ENCODE results near the gene HGS.
"Not testable (repeated sequence)": the region's sequence is repeated elsewhere in the genome, so short reads cannot be mapped to it uniquely, and the experiment has no call there.

Gene HGS

DNA sequence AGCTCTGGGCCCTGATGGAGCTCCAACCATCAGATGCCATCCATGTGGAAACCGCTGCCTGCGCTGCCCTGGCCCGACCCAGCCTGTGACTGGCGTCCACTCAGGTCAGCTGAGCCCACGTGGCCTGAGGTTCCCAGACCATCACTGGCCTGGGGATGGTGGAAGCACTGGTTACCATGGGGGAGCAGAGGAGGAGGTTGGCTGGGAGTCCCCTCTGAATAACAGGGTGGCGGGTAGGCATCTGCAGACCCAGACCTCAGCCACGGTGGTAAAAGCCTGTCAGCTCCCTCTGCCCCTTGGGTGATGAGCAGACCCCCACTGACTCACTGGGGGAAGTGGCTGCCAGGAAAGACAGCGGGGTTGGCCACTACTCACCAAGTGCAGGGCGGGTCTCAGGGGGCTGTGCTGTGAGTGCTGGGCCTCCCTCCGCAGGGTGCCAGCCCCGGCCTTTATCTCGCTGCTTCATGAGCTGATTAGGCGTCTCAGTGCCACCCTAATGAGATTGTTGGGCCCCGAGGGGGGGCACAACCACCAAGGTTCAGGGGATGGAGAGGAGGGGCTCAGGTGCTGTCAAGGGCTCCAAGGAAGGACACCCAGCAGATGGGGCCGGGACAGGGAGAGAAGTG, 27.6 kb upstream of the HGS start, which contains the start of gene PDE6G:
Gene PDE6G, minus strand, starts transcription at position 425 of the 626 bp plus-strand sequence. CDS start 3,237 bp downstream, outside the sequence.
- no peak for DNase-seq

DNA sequence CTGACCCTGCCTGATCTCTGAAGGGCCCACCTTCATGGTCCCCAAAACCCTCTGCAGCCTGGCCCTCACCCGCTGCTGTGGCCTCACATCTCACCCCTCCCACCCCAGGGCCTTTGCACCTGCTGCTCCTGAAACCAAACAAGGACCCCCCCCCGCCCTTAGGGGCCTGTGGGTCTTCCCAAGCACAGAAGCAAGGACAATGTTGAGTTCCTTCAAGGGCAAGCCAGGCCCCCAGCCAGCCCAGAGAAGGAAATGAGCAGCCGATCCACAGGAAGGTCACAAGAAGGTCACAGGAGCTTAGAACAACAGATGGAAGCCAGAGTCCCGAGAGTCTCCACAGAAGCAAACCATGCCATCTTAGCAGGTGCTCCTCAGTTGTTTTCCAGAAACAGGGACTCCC, 27.0 kb upstream of the HGS start:
- no peak for DNase-seq

DNA sequence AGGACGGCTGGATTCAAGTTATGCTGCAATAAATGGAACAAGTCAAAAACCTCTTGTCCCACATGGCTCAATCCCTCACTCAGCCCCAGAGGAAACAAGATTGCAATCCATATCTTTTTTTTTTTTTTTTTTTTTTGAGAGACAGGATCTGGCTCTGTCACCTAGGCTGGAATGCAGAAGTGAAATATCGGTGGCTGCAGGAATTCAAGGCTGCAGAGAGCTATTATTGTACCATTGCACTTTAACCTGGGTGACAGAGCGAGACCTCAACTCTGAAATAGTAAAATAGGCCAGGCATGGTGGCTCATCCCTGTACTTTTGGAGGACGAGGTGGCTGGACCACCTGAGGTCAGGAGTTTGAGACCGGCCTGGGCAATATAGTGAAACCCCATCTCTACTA, 24.8 kb upstream of the HGS start:
- no peak for DNase-seq

DNA sequence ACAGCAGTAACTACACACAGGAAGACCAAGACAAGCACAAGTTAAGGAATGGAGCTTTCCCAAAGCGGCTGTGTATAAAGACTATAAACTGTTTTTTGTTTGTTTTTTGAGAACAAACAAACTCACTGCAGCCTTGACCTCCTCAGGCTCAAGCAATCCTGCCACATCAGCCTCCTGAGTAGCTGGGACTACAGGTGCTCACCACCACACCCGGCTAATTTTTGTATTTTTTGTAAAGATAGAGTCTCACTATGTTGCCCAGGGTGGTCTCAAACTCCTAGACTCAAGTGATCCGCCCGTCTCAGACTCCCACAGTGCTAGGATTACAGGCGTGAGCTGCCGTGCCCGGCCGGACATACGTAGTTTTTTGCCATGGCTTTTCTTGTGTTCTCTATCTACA, 23.4 kb upstream of the HGS start:
- no peak for DNase-seq

DNA sequence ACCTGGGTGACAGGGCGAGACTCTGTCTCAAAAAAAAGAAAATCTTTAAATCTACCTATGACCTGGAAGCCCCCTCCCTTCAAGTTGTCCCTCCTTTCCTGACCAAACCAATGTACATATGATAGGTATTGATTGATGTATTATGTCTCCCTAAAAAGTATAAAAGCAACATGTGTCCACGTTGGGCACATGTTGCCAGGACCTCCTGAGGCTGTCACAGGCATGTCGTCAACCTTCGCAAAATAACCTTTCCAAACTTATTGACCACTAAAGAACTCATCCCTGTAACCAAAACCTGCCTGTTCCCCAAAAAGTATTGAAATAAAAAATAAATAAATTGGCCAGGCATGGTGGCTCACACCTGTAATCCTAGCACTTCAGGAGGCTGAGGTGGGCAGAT, 21.8 kb upstream of the HGS start:
- no peak for DNase-seq

DNA sequence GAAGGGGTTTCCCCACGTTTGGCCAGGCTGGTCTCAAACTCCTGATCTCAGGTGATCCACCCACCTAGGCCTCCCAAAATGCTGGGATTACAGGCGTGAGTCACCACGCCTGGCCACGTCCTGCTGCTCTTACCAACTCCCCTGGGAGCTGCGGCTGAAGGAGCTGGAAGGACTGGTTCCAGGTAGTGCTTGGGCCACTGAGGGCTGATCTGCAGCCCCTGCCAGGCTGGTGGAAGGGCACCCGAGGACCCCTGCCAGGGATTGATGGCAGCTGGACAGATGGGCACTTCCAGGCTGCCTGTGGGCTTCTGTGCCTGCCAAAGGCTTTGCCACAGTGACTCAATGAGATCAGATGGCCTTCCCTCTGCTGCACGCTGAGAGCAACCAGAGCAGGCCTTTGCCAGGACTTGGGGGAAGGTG, 19.8 kb upstream of the HGS start:
- no peak for DNase-seq

DNA sequence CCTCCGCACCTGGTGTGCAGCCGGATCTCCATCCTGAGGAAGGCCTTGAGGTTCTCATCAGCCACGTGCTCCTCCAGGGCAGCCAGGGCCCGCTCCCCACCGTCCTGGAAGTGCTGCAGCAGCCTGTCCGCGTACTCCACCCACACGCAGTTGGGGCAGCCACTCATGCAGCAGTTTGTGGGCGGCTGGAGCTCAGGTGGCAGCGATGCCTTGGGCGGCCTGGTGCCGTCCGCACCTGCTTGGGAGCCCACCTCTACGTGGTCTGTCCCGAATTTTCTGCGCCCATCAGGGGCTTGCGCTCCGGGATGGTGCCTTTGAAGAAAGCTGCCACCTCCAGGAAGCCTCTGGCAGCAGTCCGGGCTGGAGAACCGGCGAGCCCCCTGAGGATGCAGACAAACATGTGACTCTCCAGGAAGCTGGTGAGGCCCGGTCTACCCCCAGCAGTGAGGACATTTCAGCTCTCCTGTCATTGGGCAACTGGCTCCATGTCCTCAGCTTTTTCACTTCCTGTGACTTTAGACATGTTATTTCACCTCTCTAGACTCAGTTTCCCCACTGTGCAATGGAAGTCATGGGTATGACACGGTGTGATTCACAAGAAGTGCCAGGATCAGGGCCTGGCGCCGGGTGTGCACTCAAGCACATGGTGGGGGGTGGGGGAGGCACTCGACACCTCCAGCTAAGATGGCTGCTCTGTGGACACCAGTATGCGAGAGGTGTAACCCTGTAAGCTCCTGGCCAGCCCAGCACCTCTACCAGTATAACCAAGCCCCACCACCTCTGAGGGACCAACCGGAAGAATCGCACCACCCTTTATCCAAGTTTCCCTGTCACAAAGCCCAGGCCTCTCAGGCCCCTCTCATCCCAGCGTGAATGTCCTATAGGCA, 18.4 kb upstream of the HGS start:
- DNase-seq, result no peak

DNA sequence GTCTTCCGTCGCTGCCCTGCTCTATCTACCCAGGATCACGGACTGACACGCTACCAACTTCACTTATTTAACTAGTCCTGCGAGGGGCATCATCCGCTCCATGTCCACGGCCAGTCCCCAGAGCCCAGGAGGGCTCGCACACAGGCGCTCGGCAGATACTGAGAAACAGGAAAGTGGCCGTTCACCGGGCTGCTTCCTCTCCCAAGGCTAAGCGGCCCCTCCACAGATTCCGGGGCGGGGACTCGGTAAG, 17.8 kb upstream of the HGS start:
- no peak for DNase-seq

DNA sequence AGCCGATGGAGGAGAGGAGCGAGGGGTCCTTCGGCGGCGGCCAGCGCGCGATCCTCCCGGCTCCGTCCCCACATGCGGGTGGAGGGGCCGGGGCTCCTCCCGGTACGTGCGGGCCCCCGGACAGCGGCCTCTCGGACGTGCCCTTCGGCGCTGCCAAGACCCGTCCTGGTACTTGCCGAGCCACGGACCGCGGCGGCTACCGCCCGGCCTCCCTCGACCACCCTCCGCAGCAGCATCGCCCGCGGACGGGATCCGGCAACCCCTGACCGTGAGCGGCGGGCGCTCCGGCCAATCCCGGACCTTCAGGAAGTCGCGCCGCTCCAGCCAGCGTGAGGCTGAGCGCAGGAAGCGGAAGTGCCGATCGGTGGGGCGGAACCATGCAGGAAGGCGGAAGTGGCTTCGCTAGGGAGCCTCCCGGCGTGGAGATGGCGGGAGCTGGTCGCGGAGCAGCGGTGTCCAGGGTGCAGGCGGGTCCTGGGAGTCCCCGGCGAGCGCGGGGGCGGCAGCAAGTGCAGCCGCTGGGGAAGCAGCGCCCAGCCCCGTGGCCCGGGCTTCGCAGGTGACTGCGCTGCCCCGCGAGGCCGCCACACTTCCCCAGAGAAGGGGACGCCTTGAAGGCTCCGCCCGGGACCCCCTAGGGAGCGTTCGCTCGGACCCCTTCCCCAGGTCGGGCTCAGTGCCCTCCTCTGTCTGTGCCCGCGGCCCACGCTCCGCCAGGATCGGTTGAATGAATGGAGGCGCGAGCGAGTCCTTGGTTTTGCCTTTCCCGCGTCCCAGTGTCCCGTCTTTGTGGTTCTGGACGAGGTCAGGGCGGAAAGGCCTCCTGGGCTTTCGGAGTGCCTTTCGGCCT, 17.2 kb upstream of the HGS start, which contains the start of the genes CCDC137 and OXLD1:
Gene CCDC137, plus strand, starts transcription at position 396 of the 850 bp plus-strand sequence. Its CDS starts 30 bp downstream, at position 426.
Gene OXLD1, minus strand, starts transcription at position 264 of the 850 bp plus-strand sequence. Its CDS starts 28 bp downstream, at position 236.
- peak; percentile 90 for DNase-seq

DNA sequence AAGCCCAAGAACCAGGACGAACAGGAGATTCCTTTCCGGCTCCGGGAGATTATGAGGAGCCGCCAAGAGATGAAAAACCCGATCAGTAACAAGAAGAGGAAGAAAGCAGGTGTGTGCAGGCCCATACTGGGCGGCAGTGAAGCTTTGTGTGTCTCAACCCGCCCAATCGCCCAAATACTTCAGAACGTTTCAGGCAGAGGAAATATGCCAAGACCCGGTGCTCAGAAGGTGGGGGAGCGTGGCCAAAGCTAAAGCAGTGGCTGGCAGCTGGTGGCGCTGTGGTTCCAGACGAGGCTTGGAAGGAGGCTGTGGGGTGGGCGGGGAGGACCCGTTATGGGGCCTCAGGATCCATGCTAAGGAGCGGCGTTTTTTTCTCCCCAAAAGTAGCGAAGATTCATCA, 16.1 kb upstream of the HGS start:
- no peak for DNase-seq

DNA sequence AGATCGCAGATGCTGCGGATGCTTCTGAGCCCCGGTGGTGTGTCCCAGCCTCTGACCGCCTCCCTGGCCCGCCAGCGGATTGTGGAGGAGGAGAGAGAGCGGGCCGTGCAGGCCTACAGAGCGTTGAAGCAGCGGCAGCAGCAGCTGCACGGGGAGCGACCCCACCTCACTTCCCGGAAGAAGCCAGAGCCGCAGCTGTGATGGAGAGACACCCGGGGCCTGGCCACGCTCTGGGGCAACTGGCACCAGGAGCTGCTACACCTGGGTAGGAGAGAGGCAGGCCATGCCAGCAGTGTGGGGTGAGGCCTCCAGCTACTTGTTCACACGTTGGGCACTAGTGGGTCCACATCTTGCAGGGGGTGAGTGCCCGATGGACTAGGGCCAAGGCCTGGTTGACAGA, 11.3 kb upstream of the HGS start:
- DNase-seq, result no peak

DNA sequence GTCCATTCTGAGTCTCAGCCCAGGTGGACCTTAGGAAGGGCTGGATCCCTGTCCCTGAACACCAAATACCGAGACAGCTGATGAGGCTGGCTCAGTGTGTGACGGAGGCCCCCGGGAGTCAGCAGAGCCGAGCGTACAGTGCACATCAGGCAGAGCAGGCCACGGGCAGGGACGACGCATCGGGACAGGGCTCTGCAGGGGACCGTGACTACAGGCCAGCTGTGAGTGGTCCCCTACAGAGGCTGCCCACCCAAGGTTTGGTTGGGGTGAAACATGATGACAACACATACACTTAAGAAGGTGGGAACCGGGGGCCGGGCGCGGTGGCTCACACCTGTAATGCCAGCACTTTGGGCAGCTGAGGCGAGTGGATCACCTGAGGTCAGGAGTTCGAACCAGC, 10.9 kb upstream of the HGS start:
- DNase-seq, result no peak

DNA sequence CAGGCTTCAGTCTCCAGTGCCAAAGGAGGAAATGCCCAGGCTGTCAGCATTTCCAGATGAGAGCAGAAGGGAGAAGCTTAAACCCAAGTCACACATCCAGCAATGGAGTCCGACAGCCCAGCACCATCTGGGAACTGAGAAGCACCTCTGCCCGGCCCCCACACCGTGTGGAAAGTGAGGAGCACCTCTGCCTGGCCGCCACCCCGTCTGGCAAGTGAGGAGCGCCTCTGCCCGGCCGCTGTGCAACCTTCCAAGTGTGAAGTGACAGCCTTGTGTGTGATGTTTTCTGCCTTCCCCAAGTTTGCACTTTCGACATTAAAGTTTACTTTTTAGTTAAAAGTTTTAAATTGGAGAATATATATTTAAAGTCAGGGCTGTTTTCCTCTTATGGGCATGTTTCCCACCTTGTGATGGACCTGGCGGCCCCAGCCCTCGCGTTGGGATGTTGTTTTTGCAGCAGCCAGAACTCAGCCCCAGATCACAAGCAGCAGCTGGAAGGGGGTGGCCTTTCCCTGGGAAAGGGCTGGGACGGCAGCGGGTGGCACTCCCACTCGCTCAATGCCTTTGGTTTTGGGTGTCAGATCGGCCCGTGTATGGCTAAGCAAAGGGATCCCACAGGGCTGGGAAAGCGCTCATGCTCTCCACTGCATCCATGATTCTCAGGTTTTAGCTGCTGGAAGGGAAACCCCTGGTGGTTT, 10.1 kb upstream of the HGS start:
- no peak for DNase-seq

DNA sequence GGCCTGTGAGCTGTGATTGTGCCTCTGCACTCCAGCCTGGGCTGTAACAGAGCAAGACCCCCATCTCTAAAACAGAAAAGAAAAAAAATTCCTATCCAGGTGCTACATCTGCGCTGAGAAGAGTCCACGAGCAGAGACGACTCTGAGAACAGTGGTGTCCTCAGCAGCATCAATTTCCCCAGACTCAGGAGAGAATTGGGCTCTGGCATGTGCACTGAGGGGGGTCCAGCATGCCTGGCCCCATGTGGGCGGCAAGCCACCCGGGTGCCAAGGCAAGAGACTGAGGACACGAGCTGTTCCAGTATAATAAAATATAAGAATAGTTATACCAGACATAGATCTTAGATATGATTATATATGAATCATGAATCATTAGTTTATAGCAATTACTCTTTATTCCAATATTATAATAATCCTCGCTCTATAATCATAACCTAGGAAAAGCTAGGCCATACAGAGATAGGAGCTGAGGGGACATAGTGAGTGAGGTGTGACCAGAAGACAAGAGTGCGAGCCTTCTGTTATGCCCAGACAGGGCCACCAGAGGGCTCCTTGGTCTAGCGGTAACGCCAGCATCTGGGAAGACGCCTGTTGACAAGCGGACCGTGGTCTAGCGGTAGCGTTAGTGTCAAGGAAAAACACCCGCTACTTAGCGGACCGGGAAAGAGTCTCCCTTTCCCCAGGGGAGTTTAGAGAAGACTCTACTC, 8.1 kb upstream of the HGS start:
- not testable (repeated sequence) for DNase-seq

DNA sequence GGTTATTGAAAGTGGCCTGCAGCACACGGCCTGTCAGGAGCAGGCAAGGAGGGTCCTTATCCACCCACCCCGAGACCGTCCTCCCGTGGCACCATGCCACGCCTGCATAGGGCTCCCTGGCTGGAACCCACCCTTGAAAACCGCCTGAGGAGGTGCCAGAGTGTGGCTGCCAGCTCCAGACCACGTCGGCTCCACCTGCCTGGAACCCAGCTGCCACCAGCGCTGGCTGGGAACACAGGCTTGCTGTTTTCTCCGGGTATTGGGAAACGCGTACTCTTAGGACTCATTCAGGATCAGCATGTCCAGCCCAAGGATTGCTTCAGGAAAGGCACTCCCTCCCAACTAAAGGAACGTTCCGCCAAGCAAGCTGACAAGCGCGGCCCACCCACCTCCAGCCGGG, 6.9 kb upstream of the HGS start:
- DNase-seq, result no peak

DNA sequence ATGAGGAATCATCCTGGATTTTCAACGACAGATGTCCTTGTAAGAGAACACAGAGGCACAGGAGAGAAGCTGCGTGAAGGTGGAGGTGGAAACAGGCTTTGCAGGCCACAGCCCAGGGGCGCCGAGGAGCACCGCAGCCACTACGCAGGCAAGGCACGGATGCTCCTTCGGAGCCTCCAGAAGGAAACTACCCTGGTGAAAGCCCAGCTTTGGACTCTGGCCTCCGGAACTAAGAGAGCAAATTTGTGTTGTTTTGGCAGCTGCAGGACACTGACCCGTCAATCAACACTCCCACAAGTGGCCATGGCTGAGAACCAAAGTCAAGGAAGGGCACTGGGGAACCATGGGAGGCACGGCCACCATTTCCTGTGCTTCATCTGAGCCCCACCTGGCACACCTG, 3.7 kb upstream of the HGS start:
- DNase-seq, result no peak

DNA sequence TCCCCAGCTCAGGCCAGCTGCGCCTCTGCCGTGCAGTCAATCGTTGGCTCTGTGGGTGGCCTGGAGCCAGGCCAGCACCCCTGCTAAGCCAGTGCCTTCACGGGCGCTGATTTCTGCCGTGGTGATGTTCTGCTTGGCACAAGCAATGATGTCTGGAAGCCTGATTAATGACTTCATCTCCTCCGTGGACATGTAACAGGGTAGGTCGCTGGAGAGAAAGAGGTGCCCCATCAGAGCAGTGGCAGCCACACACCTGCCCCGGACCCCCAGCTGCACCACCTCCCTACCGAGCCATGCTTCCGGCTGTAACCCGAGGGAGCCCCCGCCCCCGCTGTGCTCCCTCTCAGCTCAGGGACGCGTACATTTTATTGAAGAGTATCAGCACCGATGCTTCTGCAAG, 2.1 kb upstream of the HGS start:
- no peak for DNase-seq

DNA sequence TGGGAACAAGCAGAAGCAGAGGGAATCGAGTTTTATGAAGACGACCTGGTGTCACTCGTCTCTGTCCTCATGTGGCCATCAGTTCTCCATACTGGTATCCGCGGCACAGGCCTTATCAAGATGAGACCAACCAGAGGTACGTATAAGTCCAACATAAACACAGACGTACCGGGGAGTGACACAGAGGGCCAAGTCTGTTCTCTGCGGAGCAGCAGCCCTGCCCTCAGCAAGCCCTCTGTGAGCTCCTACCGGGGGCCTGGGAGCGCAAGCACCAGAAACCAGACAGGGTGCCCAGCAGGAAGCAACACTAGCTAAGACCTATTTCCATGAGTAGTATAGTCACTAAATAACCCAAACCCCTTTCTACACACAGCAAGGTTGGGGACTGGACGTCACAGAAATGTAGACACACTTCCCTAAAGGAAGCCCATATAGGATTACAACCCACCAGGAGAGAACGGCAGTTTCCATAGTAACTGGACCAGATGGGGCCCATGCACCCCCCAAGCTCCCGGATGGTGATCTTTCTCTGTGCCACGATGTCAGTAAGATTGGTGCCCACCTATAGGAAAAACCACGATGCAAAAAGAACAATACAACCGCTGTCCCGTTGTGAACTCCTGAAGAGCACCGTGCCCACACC, 1.1 kb upstream of the HGS start:
- no peak for DNase-seq

DNA sequence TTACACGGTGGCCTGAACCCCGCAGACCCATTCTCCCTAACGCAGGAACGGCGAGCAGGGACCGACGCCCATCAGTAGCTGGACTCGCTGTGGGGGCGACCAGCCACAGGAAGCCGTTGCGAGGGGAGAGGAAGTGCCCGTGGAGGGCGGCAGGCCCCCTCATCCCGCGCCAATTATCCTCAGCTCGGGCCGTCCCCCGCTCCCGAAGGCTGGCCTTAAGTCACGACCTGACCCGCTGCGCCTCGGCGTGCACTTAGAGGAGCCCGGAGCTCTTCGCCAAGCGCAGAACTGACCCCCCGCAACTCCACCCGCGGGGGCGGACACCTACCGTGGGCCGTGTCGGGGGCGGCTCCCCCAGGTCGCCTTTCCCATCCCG, 615 bp upstream of the HGS start:
- no peak for DNase-seq

DNA sequence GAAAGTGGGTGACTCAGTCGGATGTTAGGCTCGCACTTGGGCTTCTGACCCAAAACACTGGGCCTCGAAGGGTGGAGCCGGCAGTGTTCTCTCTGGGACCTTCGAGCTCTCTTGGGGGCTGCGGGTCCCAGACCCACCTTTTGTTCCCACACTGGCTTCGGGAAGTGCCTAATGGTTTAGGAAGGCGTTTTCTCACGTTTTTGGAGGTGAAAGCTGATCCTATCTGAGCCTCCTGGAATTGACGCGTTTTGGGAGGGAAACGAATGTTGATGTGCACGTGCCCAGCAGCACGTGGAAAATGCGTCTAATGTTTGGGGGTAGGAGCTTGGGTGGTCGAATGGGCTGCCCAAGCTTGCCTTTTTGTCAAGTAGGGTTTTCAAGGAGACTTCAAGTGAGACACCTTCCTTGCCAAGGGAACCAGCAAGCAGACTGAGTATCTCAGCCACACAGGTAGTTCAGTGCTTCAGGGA, 666 bp downstream of the HGS start:
- DNase-seq, result no peak

DNA sequence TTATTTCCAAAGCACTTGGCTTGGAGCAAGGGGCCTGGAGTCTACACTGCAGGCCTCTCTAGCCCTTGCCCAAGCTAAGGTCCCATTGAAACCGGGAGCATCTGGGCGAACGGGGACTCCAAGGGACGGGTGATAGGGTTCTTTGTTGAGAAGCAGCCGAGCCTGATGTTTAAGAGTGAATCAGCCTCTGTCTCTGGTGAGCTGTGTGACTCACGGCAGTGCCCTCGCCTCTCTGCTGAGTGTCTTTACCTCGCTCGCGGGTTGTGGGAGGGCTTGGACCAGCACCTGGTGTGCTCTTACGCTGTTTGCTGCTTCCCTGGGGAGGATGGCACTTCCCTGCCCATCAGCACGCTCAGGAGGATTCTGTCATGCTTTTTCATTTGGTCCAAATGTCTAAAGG, 1.3 kb downstream of the HGS start:
- DNase-seq, result no peak

DNA sequence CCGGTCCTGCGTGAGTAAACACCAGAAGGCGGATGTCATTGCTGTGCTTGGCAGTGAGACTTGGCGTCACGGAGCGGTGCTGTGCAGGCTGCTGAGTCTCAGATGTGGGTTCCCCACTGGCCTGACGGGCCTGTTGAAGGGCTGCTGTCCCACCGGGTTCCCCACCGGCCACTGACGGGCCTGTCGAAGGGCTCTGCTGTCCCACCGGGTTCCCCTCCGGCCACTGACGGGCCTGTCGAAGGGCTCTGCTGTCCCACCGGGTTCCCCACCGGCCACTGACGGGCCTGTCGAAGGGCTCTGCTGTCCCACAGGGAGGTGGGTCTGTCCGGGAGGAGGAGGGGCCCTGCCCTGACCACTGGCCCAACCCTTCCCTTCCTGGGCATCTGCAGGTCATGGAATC, 2.8 kb downstream of the HGS start:
- no peak for DNase-seq

Data from DMS153 (cell line).